ENCODE measurements around the gene AKIRIN1. TPM values are rescaled to one million over a fixed set of nuclear protein-coding genes. Genes with fewer than 3 reads are reported as not detected.

AKIRIN1 gene
- polyA plus RNA-seq, 1 of the 3 experiments (the other 2 are of a cell fraction): 37.0 TPM

DNA sequence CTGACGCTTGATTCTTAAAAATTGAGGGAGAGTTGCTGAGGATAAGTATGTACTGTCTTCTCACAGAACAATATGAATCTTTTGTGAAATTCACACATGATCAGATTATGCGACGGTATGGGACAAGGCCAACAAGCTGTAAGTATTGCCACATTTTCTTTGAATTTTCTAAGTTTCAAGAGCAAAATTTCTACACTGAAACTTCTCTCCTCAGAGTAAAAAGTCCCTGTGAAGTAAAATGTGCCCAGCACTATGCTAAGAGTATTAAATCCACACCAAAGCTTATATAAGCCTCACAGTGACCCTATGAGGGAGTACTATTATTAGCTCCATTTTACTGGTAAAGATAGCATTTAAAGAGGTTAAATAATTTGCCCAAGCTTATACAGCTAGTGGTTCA is 12.2 kb downstream of the AKIRIN1 start:
- H3F3A ChIP-seq (replicated peaks; ENCODE audit: insufficient read depth): peaks cover 22% of the 10 kb centered on the region
- H3K79me2 ChIP-seq (ENCODE audit: insufficient read depth): peaks cover 59% of the 10 kb centered on the region
- H3K9me2 ChIP-seq: no peaks in the 10 kb centered on the region
- H3K4me1 ChIP-seq (ENCODE audit: control insufficient read depth in 1 of 2, insufficient read depth in 2 of 2, low read depth in 1 of 2, low read length in 1 of 2): no peaks in the 10 kb centered on the region
- no peak overlapping the region for H2AFZ ChIP-seq (ENCODE audit: low read depth)
- DNase-seq: no peak
- no peaks in the 10 kb centered on the region for H3K27me3 ChIP-seq (ENCODE audit: insufficient read depth)
- ChIA-PET CTCF (no interaction called here), POLR2A (no interaction called here)
- no peaks in the 10 kb centered on the region for H3K9me3 ChIP-seq
- H3K4me3 ChIP-seq (ENCODE audit: low read depth in 2 of 2, low read length in 1 of 2): no peak overlapping the region
- 97% methylated on average over 3 of the region's 3 CpGs for WGBS (ENCODE audit: low lambda C conversion rate)
- no peak overlapping the region for H3K9ac ChIP-seq
- H3K4me2 ChIP-seq: no peak overlapping the region
- H3K36me3 ChIP-seq (replicated peaks in 1 of 2; ENCODE audit: control insufficient read depth in 1 of 2, insufficient read depth in 2 of 2, low read length in 1 of 2): peaks cover 80 to 91% of the 10 kb centered on the region in 2 experiments
- peak overlapping the region in 1 of 2 experiments; percentile 36; a peak in 2 of 4 replicates for H3K27ac ChIP-seq (ENCODE audit: low read depth in 2 of 2, low read length in 1 of 2)
- peaks cover 54% of the 10 kb centered on the region for H4K20me1 ChIP-seq (ENCODE audit: insufficient read depth)
- TF ChIP-seq, protein P1, sequence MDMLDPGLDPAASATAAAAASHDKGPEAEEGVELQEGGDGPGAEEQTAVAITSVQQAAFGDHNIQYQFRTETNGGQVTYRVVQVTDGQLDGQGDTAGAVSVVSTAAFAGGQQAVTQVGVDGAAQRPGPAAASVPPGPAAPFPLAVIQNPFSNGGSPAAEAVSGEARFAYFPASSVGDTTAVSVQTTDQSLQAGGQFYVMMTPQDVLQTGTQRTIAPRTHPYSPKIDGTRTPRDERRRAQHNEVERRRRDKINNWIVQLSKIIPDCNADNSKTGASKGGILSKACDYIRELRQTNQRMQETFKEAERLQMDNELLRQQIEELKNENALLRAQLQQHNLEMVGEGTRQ (IDR thresholded peaks at IDR 0.05; ENCODE audit: borderline replicate concordance, low read depth, low read length): no peak
- TF ChIP-seq ELF1 (IDR thresholded peaks at IDR 0.05) (no peak), EP300 (IDR thresholded peaks at IDR 0.05; ENCODE audit: borderline replicate concordance in 1 of 2, low read depth in 1 of 2, low read length in 1 of 2) (no peak), RCOR1 (IDR thresholded peaks at IDR 0.05; ENCODE audit: low read length) (no peak), IRF3 (IDR thresholded peaks at IDR 0.05; ENCODE audit: low read depth, low read length) (no peak), JUND (IDR thresholded peaks at IDR 0.05) (no peak), NRF1 (IDR thresholded peaks at IDR 0.05; ENCODE audit: low read depth, low read length) (no peak), GABPA (IDR thresholded peaks at IDR 0.05; ENCODE audit: low read depth) (no peak), RXRA (IDR thresholded peaks at IDR 0.05; ENCODE audit: borderline replicate concordance, low read depth) (no peak), SIN3A (IDR thresholded peaks at IDR 0.05; ENCODE audit: borderline replicate concordance, low read depth, low read length) (no peak), EZH2phosphoT487 (IDR thresholded peaks at IDR 0.05; ENCODE audit: borderline replicate concordance, low read depth) (no peak), SMC3 (IDR thresholded peaks at IDR 0.05; ENCODE audit: low read depth, low read length) (no peak), RFX5 (IDR thresholded peaks at IDR 0.05; ENCODE audit: low read length) (no peak), TAF1 (IDR thresholded peaks at IDR 0.05; ENCODE audit: borderline replicate concordance, low read depth, low read length) (no peak), CHD2 (IDR thresholded peaks at IDR 0.05; ENCODE audit: low read length, partially characterized antibody) (no peak), RAD21 (IDR thresholded peaks at IDR 0.05; ENCODE audit: low read length) (no peak), FOXJ3 (CRISPR knock-in tag; IDR thresholded peaks at IDR 0.05) (no peak)

DNA sequence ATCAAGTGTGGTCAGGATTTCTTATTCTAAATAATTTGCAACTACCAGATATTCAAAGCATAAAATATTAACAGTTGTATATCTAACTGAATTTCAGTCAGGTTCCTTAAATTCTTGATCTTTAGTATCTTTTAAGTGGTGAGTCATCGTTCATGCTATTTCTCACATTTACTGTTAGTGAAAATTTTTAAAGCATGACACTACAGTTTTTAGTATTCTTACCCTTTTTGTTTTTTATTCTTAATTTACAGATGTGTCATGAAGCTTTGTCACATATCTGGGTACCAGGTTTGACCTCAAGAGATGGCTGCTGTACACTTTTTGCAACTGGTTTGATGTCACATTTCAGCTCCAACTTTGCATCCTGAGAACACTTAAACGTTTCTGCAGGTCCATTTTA is 12.7 kb downstream of the AKIRIN1 start:
- TF ChIP-seq FOSL2 (IDR thresholded peaks at IDR 0.05; ENCODE audit: borderline replicate concordance, low read depth) (peak; percentile 23; the same call in 1 of the 2 replicates), CTCF (IDR thresholded peaks at IDR 0.05) (no peak)
- Histone ChIP-seq H3K36me3 (replicated peaks in 1 of 2; ENCODE audit: control insufficient read depth in 1 of 2, insufficient read depth in 2 of 2, low read length in 1 of 2) (peaks cover 81 to 90% of the 10 kb centered on the region in 2 experiments), H3K9ac (no peak overlapping the region), H2AFZ (ENCODE audit: low read depth) (no peak overlapping the region), H3K4me2 (no peak overlapping the region), H3K27ac (ENCODE audit: low read depth in 2 of 2, low read length in 1 of 2) (peak overlapping the region in 1 of 2 experiments; percentile 36; a peak in 1 of 4 replicates), H3K4me3 (ENCODE audit: low read depth in 2 of 2, low read length in 1 of 2) (no peak overlapping the region), H3K9me2 (no peaks in the 10 kb centered on the region), H3K9me3 (no peaks in the 10 kb centered on the region), H4K20me1 (ENCODE audit: insufficient read depth) (peaks cover 49% of the 10 kb centered on the region), H3K27me3 (ENCODE audit: insufficient read depth) (no peaks in the 10 kb centered on the region), H3K79me2 (ENCODE audit: insufficient read depth) (peaks cover 54% of the 10 kb centered on the region), H3F3A (replicated peaks; ENCODE audit: insufficient read depth) (peaks cover 26% of the 10 kb centered on the region), H3K4me1 (ENCODE audit: control insufficient read depth in 1 of 2, insufficient read depth in 2 of 2, low read depth in 1 of 2, low read length in 1 of 2) (no peaks in the 10 kb centered on the region)
- WGBS (ENCODE audit: low lambda C conversion rate): 54% methylated on average over 2 of the region's 2 CpGs
- ChIA-PET POLR2A (no interaction called here), CTCF (no interaction called here)
- no peak for DNase-seq
